Prostate gland (tissue), 2 donors: ENCODE measurements around the gene DKK3.

Experiments
- CTCF ChIP-seq, 4 experiments: fragments of 200-600 bp in 2 of 4; fragments of 450-650 bp in 2 of 4; sonication (generic) in 2 of 4; IDR thresholded peaks; 1 replicate in 3 of 4; 2 replicates in 1 of 4; pipeline ENCODE4 v1.5.1; 2016 to 2019; ENCODE audit warnings: antibody characterized with exemption in 4 of 4, mild to moderate bottlenecking in 2 of 4, moderate library complexity in 2 of 4
- POLR2A ChIP-seq: fragments of 450-650 bp; IDR thresholded peaks from one replicate; pipeline ENCODE4 v1.6.1; 2016; ENCODE audit warnings: antibody characterized with exemption, mild to moderate bottlenecking
- POLR2AphosphoS5 ChIP-seq: sonication (generic); formaldehyde crosslinking; IDR thresholded peaks from one replicate; pipeline ENCODE4 v1.6.1; 2017; ENCODE audit warnings: antibody characterized with exemption

GRCh38 chr11:11959601-11960000 is 48.8 kb downstream of the DKK3 start:
- TF ChIP-seq CTCF (IDR thresholded peaks at IDR 0.05) (no peak), POLR2A (no peak), POLR2AphosphoS5 (no peak)
